SH-SY5Y (cell line): ENCODE data around the gene TSNAXIP1.

ENCODE experiments used
- GATA2 ChIP-seq: IDR thresholded peaks from 2 replicates; pipeline ENCODE4 v1.6.1; 2011; ENCODE audit warnings: mild to moderate bottlenecking, low read depth, low read length
- GATA3 ChIP-seq: IDR thresholded peaks from 2 replicates; pipeline ENCODE4 v1.6.1; 2011; ENCODE audit warnings: low read depth, mild to moderate bottlenecking, low read length, moderate library complexity

GRCh38 chr16:67805718-67806427 lies 816 bp upstream of the TSNAXIP1 start:
- no peak for TF ChIP-seq GATA2
- no peak for TF ChIP-seq GATA3
